Mesothelial cell of epicardium (in vitro differentiated cells): ENCODE results near the gene IL2RA. TPM values are rescaled to one million over a fixed set of nuclear protein-coding genes. Genes with fewer than 3 reads are reported as not detected.

Source experiments
- DNase-seq, 2 experiments: peaks; one replicate each; pipeline ENCODE4 v3.0.0; 2021; ENCODE audit warnings: low spot score in 2 of 2; ENCODE audit not compliant: unreplicated experiment in 2 of 2
- H3K27ac Mint-ChIP-seq: 2 replicates; pipeline ENCODE4 v1.8.0; 2021; ENCODE audit warnings: mixed read lengths
- H3K27me3 Mint-ChIP-seq: 2 replicates; pipeline ENCODE4 v1.8.0; 2021; ENCODE audit warnings: low read depth, mixed read lengths
- H3K36me3 Mint-ChIP-seq: 2 replicates; pipeline ENCODE4 v1.8.0; 2021; ENCODE audit warnings: mixed read lengths
- H3K4me1 Mint-ChIP-seq: 2 replicates; pipeline ENCODE4 v1.8.0; 2021; ENCODE audit warnings: mixed read lengths
- H3K4me3 Mint-ChIP-seq: 2 replicates; pipeline ENCODE4 v1.8.0; 2021; ENCODE audit warnings: mild to moderate bottlenecking, moderate library complexity, mixed read lengths
- H3K9me3 Mint-ChIP-seq: 2 replicates; pipeline ENCODE4 v1.8.0; 2021; ENCODE audit warnings: mixed read lengths
- CTCF ChIP-seq: fragments of 200-600 bp; sonication (generic); IDR thresholded peaks from one replicate; pipeline ENCODE4 v1.5.0; 2021; ENCODE audit warnings: antibody characterized with exemption; ENCODE audit not compliant: unreplicated experiment
- total RNA-seq: library from RNA; stranded (reverse); gene quantifications from 3 replicates; pipeline ENCODE4 v1.2.1, GENCODE V29; 2021

Gene IL2RA
- total RNA-seq, 1 donor from 2014 or later: not detected

- peaks cover 5% of the 10 kb centered on the region for H3K4me1 Mint-ChIP-seq
- DNase-seq: no peak
- peaks cover 55% of the 10 kb centered on the region for H3K27me3 Mint-ChIP-seq
- no peak overlapping the region for H3K27ac Mint-ChIP-seq
- no peak overlapping the region for H3K4me3 Mint-ChIP-seq
- no peaks in the 10 kb centered on the region for H3K9me3 Mint-ChIP-seq
- no peaks in the 10 kb centered on the region for H3K36me3 Mint-ChIP-seq
- TF ChIP-seq CTCF: no peak
Observed at GRCh38 chr10:5983774-5984173, 78.4 kb downstream of the IL2RA start.

- Mint-ChIP-seq H3K27me3 (peaks cover 62% of the 10 kb centered on the region), H3K4me3 (no peak overlapping the region), H3K4me1 (peaks cover 8% of the 10 kb centered on the region), H3K36me3 (no peaks in the 10 kb centered on the region), H3K27ac (no peak overlapping the region), H3K9me3 (no peaks in the 10 kb centered on the region)
- no peak for TF ChIP-seq CTCF
- DNase-seq: no peak
Observed at GRCh38 chr10:5981529-5981928, 80.6 kb downstream of the IL2RA start.

- Mint-ChIP-seq H3K9me3 (no peaks in the 10 kb centered on the region), H3K27ac (no peak overlapping the region), H3K4me1 (peaks cover 8% of the 10 kb centered on the region), H3K4me3 (peak overlapping the region; percentile 73), H3K36me3 (no peaks in the 10 kb centered on the region), H3K27me3 (peaks cover 68% of the 10 kb centered on the region)
- no peak for DNase-seq
- TF ChIP-seq CTCF: no peak
Observed at GRCh38 chr10:5978230-5978489, 84.0 kb downstream of the IL2RA start.

- Mint-ChIP-seq H3K4me3 (peak within 1 kb of the TSS; percentile 74), H3K36me3 (no peaks in the 10 kb centered on the region), H3K27me3 (peaks cover 73% of the 10 kb centered on the region), H3K4me1 (peaks cover 8% of the 10 kb centered on the region), H3K27ac (no peak within 1 kb of the TSS), H3K9me3 (no peaks in the 10 kb centered on the region)
- no peak for TF ChIP-seq CTCF
- DNase-seq: peak in 1 of 2 experiments; percentile 57
Observed at GRCh38 chr10:5977471-5978229, 84.5 kb downstream of the IL2RA start, which contains the start of gene IL15RA. Gene IL15RA (minus strand): TSS chr10:5977543. CDS start chr10:5977492, 51 bp downstream.

GRCh38 chr10:5976512-5977470, 85.4 kb downstream of the IL2RA start:
- peaks cover 74% of the 10 kb centered on the region for H3K27me3 Mint-ChIP-seq
- H3K4me3 Mint-ChIP-seq: peak overlapping the region; percentile 74
- peaks cover 8% of the 10 kb centered on the region for H3K4me1 Mint-ChIP-seq
- peak in 1 of 2 experiments; percentile 50 for DNase-seq
- no peaks in the 10 kb centered on the region for H3K36me3 Mint-ChIP-seq
- no peak for TF ChIP-seq CTCF
- H3K9me3 Mint-ChIP-seq: no peaks in the 10 kb centered on the region
- H3K27ac Mint-ChIP-seq: no peak overlapping the region
